ENCODE data around the gene RHOV. TPM values are rescaled to one million over a fixed set of nuclear protein-coding genes. Genes with fewer than 3 reads are reported as not detected.

RHOV gene
- total RNA-seq, 1 experiment from 2014 or later, result 6.0 TPM

- peaks cover 7 to 26% of the 10 kb centered on the region in 2 experiments; a peak in 3 of 4 replicates for H3K4me1 ChIP-seq (ENCODE audit: control insufficient read depth in 1 of 2, insufficient read depth in 2 of 2, low read length in 2 of 2)
- ChIA-PET POLR2A (interaction anchor here (1.3 to 2.7 kb wide), 5 partner anchors 12 to 32 kb away, joined by 7 to 19 read pairs (median 9); partner anchors contain the start of gene RHOV), RAD21 (ENCODE audit: low non-redundant PET in 1 of 2, low total read pairs in 2 of 2, uncharacterized antibody in 2 of 2, unreplicated experiment in 2 of 2) (interaction anchor here (1.1 to 2.7 kb wide), 5 partner anchors 18 to 145 kb away, joined by 3 to 29 read pairs (median 8); partner anchors contain the start of gene RHOV (in 1 of the 2)), CTCF (interaction anchor here (0.7 to 4.2 kb wide), 13 partner anchors 10 to 367 kb away, joined by 3 to 152 read pairs (median 5); partner anchors contain the start of genes C15orf62 and RHOV)
- no peaks in the 10 kb centered on the region for H3K9me2 ChIP-seq (ENCODE audit: insufficient read depth)
- BruUV-seq (replicated peaks), result no TSS peak
- H2AFZ ChIP-seq (ENCODE audit: low read depth, low read length, poor library complexity, severe bottlenecking), result no peak overlapping the region
- H3K9me3 ChIP-seq (ENCODE audit: control insufficient read depth in 1 of 2, insufficient read depth in 1 of 2, low read depth in 1 of 2, low read length in 2 of 2), result no peaks in the 10 kb centered on the region
- no peak overlapping the region for H3K4me2 ChIP-seq (ENCODE audit: low read length)
- no peaks in the 10 kb centered on the region for H4K20me1 ChIP-seq (ENCODE audit: insufficient read depth)
- no peaks in the 10 kb centered on the region for H3K27me3 ChIP-seq (ENCODE audit: insufficient read depth, low read length)
- TF ChIP-seq POLR2AphosphoS5 (IDR thresholded peaks at IDR 0.05; ENCODE audit: low read depth, low read length) (no peak), TCF7L2 (IDR thresholded peaks at IDR 0.05; ENCODE audit: borderline replicate concordance, extremely low read depth, insufficient read depth, insufficient read length) (no peak), ATF3 (IDR thresholded peaks at IDR 0.05) (no peak), SP1 (IDR thresholded peaks at IDR 0.05; ENCODE audit: low read depth) (no peak), FOSL1 (IDR thresholded peaks at IDR 0.05; ENCODE audit: low read depth) (no peak), JUND (IDR thresholded peaks at IDR 0.05) (no peak), EGR1 (IDR thresholded peaks at IDR 0.05; ENCODE audit: low read depth) (no peak), SIN3A (IDR thresholded peaks at IDR 0.05; ENCODE audit: low read depth) (no peak), EZH2 (IDR thresholded peaks at IDR 0.05) (no peak), ELF1 (IDR thresholded peaks at IDR 0.05; ENCODE audit: borderline replicate concordance, low read depth) (no peak), POLR2A (IDR thresholded peaks at IDR 0.05; ENCODE audit: borderline replicate concordance, extremely low read depth, insufficient read depth, insufficient read length) (no peak), YY1 (IDR thresholded peaks at IDR 0.05; ENCODE audit: extremely low read depth, insufficient replicate concordance, low read depth, low read length) (no peak), CEBPB (IDR thresholded peaks at IDR 0.05; ENCODE audit: low read depth) (no peak), ZFX (IDR thresholded peaks at IDR 0.05) (no peak), CTCF (IDR thresholded peaks at IDR 0.05 in 2 of 3, conservative IDR thresholded peaks at IDR 0.05 in 1 of 3; ENCODE audit: borderline replicate concordance in 1 of 3, insufficient read depth in 1 of 3, low read depth in 2 of 3, low read length in 2 of 3) (no peak), MAX (IDR thresholded peaks at IDR 0.05) (no peak)
- no peak for ATAC-seq
- no peak for DNase-seq (ENCODE audit: low read depth, low spot score)
- no peak overlapping the region for H3K27ac ChIP-seq (ENCODE audit: low read depth, low read length)
- no peak overlapping the region for H3K4me3 ChIP-seq (replicated peaks in 1 of 2; ENCODE audit: low read depth in 1 of 2, low read length in 2 of 2)
- H3K79me2 ChIP-seq (ENCODE audit: insufficient read depth, low read length), result peaks cover 18% of the 10 kb centered on the region
- intact Hi-C loops (cut with micrococcal nuclease), result loop anchor here (5.0 kb wide), 1 partner anchor 299 kb away; the partner anchor contains the start of gene KNL1
- H3K9ac ChIP-seq (ENCODE audit: low read length), result no peak overlapping the region
- H3K36me3 ChIP-seq (ENCODE audit: control insufficient read depth in 1 of 2, insufficient read depth in 2 of 2, low read length in 2 of 2), result no peaks in the 10 kb centered on the region; a peak in 1 of 4 replicates
Measured at GRCh38 chr15:40891138-40891537, 17.1 kb upstream of the RHOV start.
